ENCODE data around the gene ARSB. TPM values are rescaled to one million over a fixed set of nuclear protein-coding genes. Genes with fewer than 3 reads are reported as not detected.
A peak's percentile ranks its signal among the peaks of the same experiment; 100 is the strongest.

The ARSB gene
- total RNA-seq, 1 donor from 2014 or later, result 23.5 TPM

DNA sequence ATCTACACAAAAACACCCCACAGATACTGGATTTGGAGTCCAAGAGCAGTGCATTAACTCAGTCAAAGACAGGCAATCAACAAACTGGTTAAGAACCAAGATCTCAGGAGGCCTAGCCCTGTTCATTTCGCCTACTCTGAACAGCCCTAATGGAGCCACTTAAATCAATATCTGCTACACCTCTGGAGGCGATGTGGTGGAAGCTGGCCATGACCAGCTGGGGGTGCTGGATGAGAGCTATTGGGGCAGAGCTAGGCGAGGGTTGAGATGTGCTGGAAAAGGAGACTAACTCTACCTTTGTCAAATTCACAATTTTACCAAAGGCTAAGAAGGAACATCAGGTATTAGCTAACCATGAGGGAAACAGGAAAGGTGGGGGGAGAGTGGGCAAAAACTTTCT lies 23.3 kb upstream of the ARSB start:
- peaks cover 12% of the 10 kb centered on the region for H3K4me1 Mint-ChIP-seq (ENCODE audit: low read depth, unreplicated experiment)
- TF ChIP-seq, protein P1, sequence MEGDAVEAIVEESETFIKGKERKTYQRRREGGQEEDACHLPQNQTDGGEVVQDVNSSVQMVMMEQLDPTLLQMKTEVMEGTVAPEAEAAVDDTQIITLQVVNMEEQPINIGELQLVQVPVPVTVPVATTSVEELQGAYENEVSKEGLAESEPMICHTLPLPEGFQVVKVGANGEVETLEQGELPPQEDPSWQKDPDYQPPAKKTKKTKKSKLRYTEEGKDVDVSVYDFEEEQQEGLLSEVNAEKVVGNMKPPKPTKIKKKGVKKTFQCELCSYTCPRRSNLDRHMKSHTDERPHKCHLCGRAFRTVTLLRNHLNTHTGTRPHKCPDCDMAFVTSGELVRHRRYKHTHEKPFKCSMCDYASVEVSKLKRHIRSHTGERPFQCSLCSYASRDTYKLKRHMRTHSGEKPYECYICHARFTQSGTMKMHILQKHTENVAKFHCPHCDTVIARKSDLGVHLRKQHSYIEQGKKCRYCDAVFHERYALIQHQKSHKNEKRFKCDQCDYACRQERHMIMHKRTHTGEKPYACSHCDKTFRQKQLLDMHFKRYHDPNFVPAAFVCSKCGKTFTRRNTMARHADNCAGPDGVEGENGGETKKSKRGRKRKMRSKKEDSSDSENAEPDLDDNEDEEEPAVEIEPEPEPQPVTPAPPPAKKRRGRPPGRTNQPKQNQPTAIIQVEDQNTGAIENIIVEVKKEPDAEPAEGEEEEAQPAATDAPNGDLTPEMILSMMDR (IDR thresholded peaks at IDR 0.05; ENCODE audit: partially characterized antibody, unreplicated experiment), result no peak
- no peak overlapping the region for H3K4me3 Mint-ChIP-seq (ENCODE audit: unreplicated experiment)
- peak; percentile 54 for DNase-seq
- H3K27me3 Mint-ChIP-seq (ENCODE audit: unreplicated experiment), result no peaks in the 10 kb centered on the region
- H3K9me3 Mint-ChIP-seq (ENCODE audit: unreplicated experiment), result peaks cover 3% of the 10 kb centered on the region
- peaks cover 7% of the 10 kb centered on the region for H3K36me3 Mint-ChIP-seq (ENCODE audit: unreplicated experiment)
- peak overlapping the region; percentile 4 for H3K27ac Mint-ChIP-seq (ENCODE audit: unreplicated experiment)

DNA sequence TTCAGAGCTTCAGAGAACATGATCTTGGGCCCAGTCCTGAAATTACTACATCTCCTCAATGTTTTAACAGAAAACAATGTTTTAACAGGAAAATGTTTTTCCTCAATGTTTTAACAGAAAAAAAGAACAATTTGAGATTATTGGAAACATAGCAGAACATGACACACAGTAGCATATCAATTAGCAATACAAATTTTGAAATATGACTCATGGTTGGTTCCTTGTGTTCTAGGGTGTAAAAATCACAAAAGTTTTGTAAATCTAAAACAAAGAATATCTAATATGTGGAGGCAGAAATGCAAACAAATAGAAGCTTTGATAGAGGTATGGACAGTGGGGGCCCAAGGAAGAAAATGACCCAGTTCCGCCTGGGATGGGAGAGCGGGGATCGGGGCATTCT lies 22.8 kb upstream of the ARSB start:
- no peak for DNase-seq
- H3K9me3 Mint-ChIP-seq (ENCODE audit: unreplicated experiment), result peaks cover 8% of the 10 kb centered on the region
- peaks cover 12% of the 10 kb centered on the region for H3K4me1 Mint-ChIP-seq (ENCODE audit: low read depth, unreplicated experiment)
- no peak overlapping the region for H3K27ac Mint-ChIP-seq (ENCODE audit: unreplicated experiment)
- peaks cover 2% of the 10 kb centered on the region for H3K36me3 Mint-ChIP-seq (ENCODE audit: unreplicated experiment)
- no peak overlapping the region for H3K4me3 Mint-ChIP-seq (ENCODE audit: unreplicated experiment)
- TF ChIP-seq, protein P1 (IDR thresholded peaks at IDR 0.05; ENCODE audit: partially characterized antibody, unreplicated experiment), result no peak
- H3K27me3 Mint-ChIP-seq (ENCODE audit: unreplicated experiment), result no peaks in the 10 kb centered on the region

DNA sequence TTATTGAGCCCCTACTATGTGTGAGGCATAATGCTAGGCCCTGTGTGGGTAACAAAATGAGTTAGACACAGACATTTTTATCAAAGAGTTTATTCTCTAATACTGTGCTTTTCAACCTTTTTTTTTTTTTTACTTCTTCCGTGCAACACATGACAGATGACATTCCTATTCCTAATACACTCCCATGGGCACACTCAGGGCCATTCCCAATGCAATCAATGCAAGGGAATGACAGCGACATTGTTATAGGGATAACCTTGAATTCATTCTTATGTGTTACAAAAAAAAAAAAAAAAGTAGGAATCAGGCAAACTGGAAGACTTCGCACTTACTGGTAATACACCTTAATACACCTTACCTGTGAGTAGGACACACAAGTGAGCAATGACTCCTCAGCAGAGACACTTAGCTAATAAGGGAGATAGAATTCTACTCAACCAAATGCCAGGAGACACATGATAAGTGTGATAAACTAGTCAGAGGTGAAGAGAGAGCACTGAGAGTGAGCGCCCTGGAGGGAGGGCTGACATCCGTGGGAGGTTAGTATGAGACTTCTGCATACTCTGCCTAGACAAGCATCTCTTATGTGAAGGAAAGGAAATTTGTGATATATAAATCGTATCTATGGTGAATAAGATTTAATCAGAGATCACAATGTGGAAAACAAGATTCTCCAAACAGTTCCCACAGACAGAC lies 21.0 kb upstream of the ARSB start:
- Mint-ChIP-seq H3K9me3 (ENCODE audit: unreplicated experiment) (peaks cover 9% of the 10 kb centered on the region), H3K27ac (ENCODE audit: unreplicated experiment) (no peak overlapping the region), H3K27me3 (ENCODE audit: unreplicated experiment) (no peaks in the 10 kb centered on the region), H3K4me1 (ENCODE audit: low read depth, unreplicated experiment) (peaks cover 23% of the 10 kb centered on the region), H3K36me3 (ENCODE audit: unreplicated experiment) (no peaks in the 10 kb centered on the region), H3K4me3 (ENCODE audit: unreplicated experiment) (no peak overlapping the region)
- TF ChIP-seq, protein P1 (IDR thresholded peaks at IDR 0.05; ENCODE audit: partially characterized antibody, unreplicated experiment), result no peak
- DNase-seq, result no peak

DNA sequence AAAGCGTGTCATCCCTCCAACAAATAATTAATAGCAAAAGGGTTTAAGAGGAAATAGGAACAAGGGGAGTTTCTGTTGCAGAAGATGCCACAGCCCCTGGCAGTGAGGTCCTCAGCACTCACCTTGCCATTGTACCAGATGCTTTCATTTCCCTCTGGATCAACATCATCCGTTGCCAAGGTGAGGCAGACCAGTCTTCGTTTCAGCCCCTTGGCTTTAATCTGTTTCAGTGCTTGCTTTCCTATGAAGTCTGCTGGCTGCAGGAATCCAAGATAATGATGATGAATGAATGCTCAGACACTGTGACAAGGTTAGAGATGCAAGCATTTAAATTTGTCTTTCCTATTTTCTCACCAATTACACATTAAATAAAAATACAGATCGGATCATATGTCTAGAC lies 20.0 kb upstream of the ARSB start:
- H3K27me3 Mint-ChIP-seq (ENCODE audit: unreplicated experiment), result no peaks in the 10 kb centered on the region
- TF ChIP-seq, protein P1 (IDR thresholded peaks at IDR 0.05; ENCODE audit: partially characterized antibody, unreplicated experiment), result no peak
- H3K36me3 Mint-ChIP-seq (ENCODE audit: unreplicated experiment), result no peaks in the 10 kb centered on the region
- peaks cover 23% of the 10 kb centered on the region for H3K4me1 Mint-ChIP-seq (ENCODE audit: low read depth, unreplicated experiment)
- H3K27ac Mint-ChIP-seq (ENCODE audit: unreplicated experiment), result no peak overlapping the region
- H3K4me3 Mint-ChIP-seq (ENCODE audit: unreplicated experiment), result no peak overlapping the region
- no peak for DNase-seq
- peaks cover 9% of the 10 kb centered on the region for H3K9me3 Mint-ChIP-seq (ENCODE audit: unreplicated experiment)

DNA sequence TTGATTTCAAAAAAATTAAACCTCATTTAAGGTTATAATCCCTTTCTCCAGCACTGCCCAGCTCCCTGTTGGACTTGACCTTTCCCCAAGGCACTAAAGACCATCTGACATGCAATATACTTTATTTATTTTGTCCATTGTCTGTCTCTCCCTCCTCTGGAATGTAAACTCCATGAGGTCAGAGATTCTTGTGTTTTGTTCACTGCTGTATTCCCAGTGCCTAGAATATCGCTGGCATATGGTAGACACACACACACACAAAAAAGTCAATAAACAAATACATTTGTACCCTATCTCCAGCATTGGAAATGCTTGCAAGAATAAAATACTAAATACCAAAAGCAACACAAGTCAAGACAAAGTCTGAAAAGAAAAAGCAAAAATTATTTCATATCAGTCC lies 17.3 kb upstream of the ARSB start:
- peaks cover 7% of the 10 kb centered on the region for H3K9me3 Mint-ChIP-seq (ENCODE audit: unreplicated experiment)
- H3K4me1 Mint-ChIP-seq (ENCODE audit: low read depth, unreplicated experiment), result peaks cover 23% of the 10 kb centered on the region
- no peak overlapping the region for H3K27ac Mint-ChIP-seq (ENCODE audit: unreplicated experiment)

More for the DNA sequence above, 17.3 kb upstream of the ARSB start:
- TF ChIP-seq, protein P1 (IDR thresholded peaks at IDR 0.05; ENCODE audit: partially characterized antibody, unreplicated experiment), result no peak
- H3K4me3 Mint-ChIP-seq (ENCODE audit: unreplicated experiment), result no peak overlapping the region
- no peaks in the 10 kb centered on the region for H3K36me3 Mint-ChIP-seq (ENCODE audit: unreplicated experiment)
- H3K27me3 Mint-ChIP-seq (ENCODE audit: unreplicated experiment), result no peaks in the 10 kb centered on the region
- no peak for DNase-seq
